GM12874 (cell line): ENCODE measurements around the gene AKAP5.

Experiments used
- CTCF ChIP-seq: IDR thresholded peaks from 2 replicates; pipeline ENCODE4 v1.5.1; 2011; ENCODE audit warnings: low read depth, mild to moderate bottlenecking, control low read depth, low read length, moderate library complexity; ENCODE audit not compliant: insufficient read depth

The AKAP5 gene

DNA sequence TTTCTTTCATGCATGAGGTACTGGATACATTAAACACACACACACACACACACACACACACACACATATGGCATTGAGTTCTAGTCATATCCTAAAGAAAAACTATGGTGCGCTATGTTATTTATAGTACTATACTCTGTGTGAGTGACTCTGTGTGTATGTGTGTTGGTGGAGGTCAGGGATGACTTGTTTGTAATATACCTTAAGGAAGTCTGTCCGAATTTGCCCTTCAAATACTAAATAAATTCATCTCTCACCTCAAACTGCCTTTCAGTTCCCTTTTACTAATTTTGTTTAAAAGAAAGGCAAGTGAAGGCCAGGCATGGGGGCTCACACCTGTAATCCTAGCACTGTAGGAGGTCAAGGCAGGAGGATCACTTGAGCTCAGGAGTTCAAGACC, 2.1 kb upstream of the AKAP5 start:
- TF ChIP-seq CTCF, result no peak

GRCh38 chr14:64463873-64464272, 1.4 kb upstream of the AKAP5 start:
- TF ChIP-seq CTCF, result no peak

- TF ChIP-seq CTCF, result no peak
Measured at GRCh38 chr14:64464651-64465050, 648 bp upstream of the AKAP5 start.

GRCh38 chr14:64465831-64466554, 694 bp downstream of the AKAP5 start:
- TF ChIP-seq CTCF, result no peak

DNA sequence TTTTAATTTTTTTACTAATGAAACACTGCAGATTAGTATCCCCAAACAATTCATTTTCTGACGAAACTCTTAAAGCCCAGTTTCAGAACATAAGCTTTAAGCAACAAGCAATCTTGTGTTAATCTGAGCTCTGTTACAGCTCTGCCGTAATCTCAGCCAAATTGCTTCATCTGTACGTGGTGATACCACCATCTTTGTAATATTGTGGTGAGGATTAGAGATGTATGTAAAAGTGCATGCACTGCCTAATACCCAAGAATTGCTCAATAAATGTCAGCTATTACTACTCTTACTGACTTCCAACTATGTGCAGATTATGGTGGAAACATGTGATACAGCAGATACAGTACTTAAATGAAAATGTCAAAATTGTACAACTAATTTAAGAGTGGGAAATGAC, 1.8 kb downstream of the AKAP5 start:
- no peak for TF ChIP-seq CTCF

DNA sequence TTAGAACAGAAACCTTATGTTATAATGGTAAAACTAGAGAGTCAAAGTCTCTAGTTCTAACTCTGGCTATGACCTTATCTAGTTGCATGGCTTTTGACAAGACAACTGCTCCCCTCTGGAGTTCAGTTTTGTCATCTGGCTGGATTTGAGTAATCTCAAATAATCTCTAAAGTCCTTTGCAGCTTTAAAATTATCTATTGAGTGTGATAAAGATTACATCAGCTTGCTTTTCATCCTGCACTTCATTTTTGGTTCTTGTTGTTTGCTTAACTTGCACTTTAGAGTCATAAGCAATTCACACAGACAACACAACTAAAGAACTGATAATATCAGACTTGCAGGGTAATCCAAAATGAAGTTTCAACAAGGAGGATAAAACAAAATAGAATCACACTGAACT, 2.3 kb downstream of the AKAP5 start:
- no peak for TF ChIP-seq CTCF

DNA sequence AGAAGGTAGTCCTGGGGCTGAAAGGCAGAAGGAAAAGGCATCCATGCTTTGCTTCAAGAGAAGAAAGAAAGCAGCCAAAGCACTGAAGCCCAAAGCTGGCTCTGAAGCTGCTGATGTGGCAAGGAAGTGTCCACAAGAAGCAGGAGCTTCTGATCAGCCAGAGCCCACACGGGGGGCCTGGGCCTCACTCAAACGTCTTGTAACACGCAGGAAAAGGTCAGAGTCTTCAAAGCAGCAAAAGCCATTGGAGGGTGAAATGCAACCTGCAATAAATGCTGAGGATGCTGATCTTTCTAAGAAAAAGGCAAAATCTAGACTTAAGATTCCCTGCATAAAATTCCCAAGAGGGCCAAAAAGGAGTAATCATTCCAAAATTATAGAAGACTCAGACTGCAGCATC, 3.2 kb downstream of the AKAP5 start:
- TF ChIP-seq CTCF, result no peak
